Glutamatergic neuron (in vitro differentiated cells): ENCODE data around the gene TBC1D5. TPM values are rescaled to one million over a fixed set of nuclear protein-coding genes. Genes with fewer than 3 reads are reported as not detected.

Source experiments
- DNase-seq: peaks from one replicate; pipeline ENCODE4 v3.0.0; 2022
- H3K27ac Mint-ChIP-seq: one replicate; pipeline ENCODE4 v1.8.0; 2020; ENCODE audit warnings: mild to moderate bottlenecking, mixed read lengths, inconsistent platforms; ENCODE audit not compliant: unreplicated experiment
- H3K27me3 Mint-ChIP-seq: one replicate; pipeline ENCODE4 v1.8.0; 2020; ENCODE audit warnings: mild to moderate bottlenecking, moderate library complexity, mixed read lengths, inconsistent platforms; ENCODE audit not compliant: unreplicated experiment
- H3K36me3 Mint-ChIP-seq: one replicate; pipeline ENCODE4 v1.8.0; 2020; ENCODE audit warnings: mild to moderate bottlenecking, mixed read lengths, inconsistent platforms; ENCODE audit not compliant: unreplicated experiment
- H3K4me1 Mint-ChIP-seq: one replicate; pipeline ENCODE4 v1.8.0; 2020; ENCODE audit warnings: mild to moderate bottlenecking, low read depth, mixed read lengths, inconsistent platforms; ENCODE audit not compliant: unreplicated experiment
- H3K4me3 Mint-ChIP-seq: one replicate; pipeline ENCODE4 v1.8.0; 2020; ENCODE audit warnings: mild to moderate bottlenecking, mixed read lengths, inconsistent platforms; ENCODE audit not compliant: unreplicated experiment
- H3K9me3 Mint-ChIP-seq: one replicate; pipeline ENCODE4 v1.8.0; 2020; ENCODE audit warnings: mild to moderate bottlenecking, moderate library complexity, mixed read lengths, inconsistent platforms; ENCODE audit not compliant: unreplicated experiment
- CTCF ChIP-seq: fragments of 200-600 bp; sonication (generic); IDR thresholded peaks from one replicate; pipeline ENCODE4 v1.5.0; 2021; ENCODE audit not compliant: partially characterized antibody, unreplicated experiment
- total RNA-seq: library from RNA; stranded (reverse); fragmentation: NEBNext Ultra II Directional; extraction: Animal tissue kit (Norgen Biotek cat#: 25700); gene quantifications from one replicate; pipeline ENCODE4 v1.2.1, GENCODE V29; 2021; ENCODE audit not compliant: unreplicated experiment

TBC1D5 gene
- total RNA-seq, 1 donor from 2014 or later: 40.2 TPM

GRCh38 chr3:17386432-17386831 is 356.0 kb downstream of the TBC1D5 start:
- Mint-ChIP-seq H3K27ac (no peak overlapping the region), H3K27me3 (no peaks in the 10 kb centered on the region), H3K9me3 (no peaks in the 10 kb centered on the region), H3K4me1 (no peaks in the 10 kb centered on the region), H3K36me3 (no peaks in the 10 kb centered on the region), H3K4me3 (no peak overlapping the region)
- no peak for DNase-seq
- TF ChIP-seq CTCF: no peak

- Mint-ChIP-seq H3K4me3 (no peak overlapping the region), H3K27ac (no peak overlapping the region), H3K4me1 (no peaks in the 10 kb centered on the region), H3K36me3 (no peaks in the 10 kb centered on the region), H3K9me3 (no peaks in the 10 kb centered on the region), H3K27me3 (no peaks in the 10 kb centered on the region)
- DNase-seq: no peak
- no peak for TF ChIP-seq CTCF
Measured at GRCh38 chr3:17384567-17385296, 357.7 kb downstream of the TBC1D5 start.

GRCh38 chr3:17373304-17373703 is 369.1 kb downstream of the TBC1D5 start:
- no peak for DNase-seq
- H3K4me1 Mint-ChIP-seq: no peaks in the 10 kb centered on the region
- H3K27me3 Mint-ChIP-seq: no peaks in the 10 kb centered on the region
- no peak for TF ChIP-seq CTCF
- no peaks in the 10 kb centered on the region for H3K9me3 Mint-ChIP-seq
- H3K27ac Mint-ChIP-seq: no peak overlapping the region
- H3K4me3 Mint-ChIP-seq: no peak overlapping the region
- no peaks in the 10 kb centered on the region for H3K36me3 Mint-ChIP-seq

GRCh38 chr3:17372362-17373210 is 369.8 kb downstream of the TBC1D5 start:
- no peaks in the 10 kb centered on the region for H3K36me3 Mint-ChIP-seq
- no peak overlapping the region for H3K4me3 Mint-ChIP-seq
- no peaks in the 10 kb centered on the region for H3K4me1 Mint-ChIP-seq
- no peak overlapping the region for H3K27ac Mint-ChIP-seq
- TF ChIP-seq CTCF: no peak
- H3K27me3 Mint-ChIP-seq: no peaks in the 10 kb centered on the region
- DNase-seq: no peak
- no peaks in the 10 kb centered on the region for H3K9me3 Mint-ChIP-seq

- H3K4me1 Mint-ChIP-seq: peaks cover 5% of the 10 kb centered on the region
- no peak overlapping the region for H3K27ac Mint-ChIP-seq
- TF ChIP-seq CTCF: no peak
- H3K27me3 Mint-ChIP-seq: no peaks in the 10 kb centered on the region
- no peaks in the 10 kb centered on the region for H3K36me3 Mint-ChIP-seq
- H3K9me3 Mint-ChIP-seq: no peaks in the 10 kb centered on the region
- H3K4me3 Mint-ChIP-seq: no peak overlapping the region
- no peak for DNase-seq
Measured at GRCh38 chr3:17369973-17370372, 372.5 kb downstream of the TBC1D5 start.
